ENCODE measurements around the gene KIRREL3.

KIRREL3 gene

GRCh38 chr11:126710804-126711399 is 289.7 kb downstream of the KIRREL3 start:
- no peak for DNase-seq (ENCODE audit: low read depth in 2 of 2)

- DNase-seq (ENCODE audit: low read depth in 2 of 2), result no peak
Observed at GRCh38 chr11:126707498-126707897, 293.1 kb downstream of the KIRREL3 start.

GRCh38 chr11:126704096-126704495 is 296.5 kb downstream of the KIRREL3 start:
- no peak for DNase-seq (ENCODE audit: low read depth in 2 of 2)

GRCh38 chr11:126703662-126704061 is 296.9 kb downstream of the KIRREL3 start:
- DNase-seq (ENCODE audit: low read depth in 2 of 2), result no peak

GRCh38 chr11:126702987-126703386 is 297.6 kb downstream of the KIRREL3 start:
- no peak for DNase-seq (ENCODE audit: low read depth in 2 of 2)

- no peak for DNase-seq (ENCODE audit: low read depth in 2 of 2)
Observed at GRCh38 chr11:126702165-126702720, 298.3 kb downstream of the KIRREL3 start.

GRCh38 chr11:126701520-126701897 is 299.1 kb downstream of the KIRREL3 start:
- no peak for DNase-seq (ENCODE audit: low read depth in 2 of 2)

GRCh38 chr11:126700768-126701519 is 299.6 kb downstream of the KIRREL3 start:
- DNase-seq (ENCODE audit: low read depth in 2 of 2), result no peak

GRCh38 chr11:126698576-126698975 is 302.0 kb downstream of the KIRREL3 start:
- DNase-seq (ENCODE audit: low read depth in 2 of 2), result no peak

GRCh38 chr11:126697936-126698335 is 302.6 kb downstream of the KIRREL3 start:
- no peak for DNase-seq (ENCODE audit: low read depth in 2 of 2)

- DNase-seq (ENCODE audit: low read depth in 2 of 2), result no peak
Observed at GRCh38 chr11:126696982-126697381, 303.6 kb downstream of the KIRREL3 start.

- DNase-seq (ENCODE audit: low read depth in 2 of 2), result no peak
Observed at GRCh38 chr11:126695293-126695692, 305.3 kb downstream of the KIRREL3 start.

GRCh38 chr11:126694065-126694625 is 306.4 kb downstream of the KIRREL3 start:
- DNase-seq (ENCODE audit: low read depth in 2 of 2), result no peak

GRCh38 chr11:126687477-126687876 is 313.1 kb downstream of the KIRREL3 start:
- DNase-seq (ENCODE audit: low read depth in 2 of 2), result no peak

- no peak for DNase-seq (ENCODE audit: low read depth in 2 of 2)
Observed at GRCh38 chr11:126686938-126687337, 313.6 kb downstream of the KIRREL3 start.

- DNase-seq (ENCODE audit: low read depth in 2 of 2), result no peak
Observed at GRCh38 chr11:126683766-126684728, 316.5 kb downstream of the KIRREL3 start.

- no peak for DNase-seq (ENCODE audit: low read depth in 2 of 2)
Observed at GRCh38 chr11:126682590-126682989, 318.0 kb downstream of the KIRREL3 start.

- DNase-seq (ENCODE audit: low read depth in 2 of 2), result no peak
Observed at GRCh38 chr11:126680700-126681099, 319.9 kb downstream of the KIRREL3 start.

GRCh38 chr11:126680131-126680530 is 320.4 kb downstream of the KIRREL3 start:
- DNase-seq (ENCODE audit: low read depth in 2 of 2), result no peak

GRCh38 chr11:126679033-126679432 is 321.5 kb downstream of the KIRREL3 start:
- DNase-seq (ENCODE audit: low read depth in 2 of 2), result no peak

- DNase-seq (ENCODE audit: low read depth in 2 of 2), result no peak
Observed at GRCh38 chr11:126676536-126676935, 324.0 kb downstream of the KIRREL3 start.

GRCh38 chr11:126673319-126673718 is 327.3 kb downstream of the KIRREL3 start:
- DNase-seq (ENCODE audit: low read depth in 2 of 2), result no peak

Data from fibroblast of skin of left biceps (primary cell).